COLO668 (cell line): Measurements from ENCODE around the gene MXD3.
"Not testable (repeated sequence)": the region's sequence is repeated elsewhere in the genome, so short reads cannot be mapped to it uniquely, and the experiment has no call there.

Source experiments
- DNase-seq: peaks from one replicate; lab custom pipeline; 2025; ENCODE audit not compliant: unreplicated experiment; lab: John Stamatoyannopoulos, UW

Gene MXD3

DNA sequence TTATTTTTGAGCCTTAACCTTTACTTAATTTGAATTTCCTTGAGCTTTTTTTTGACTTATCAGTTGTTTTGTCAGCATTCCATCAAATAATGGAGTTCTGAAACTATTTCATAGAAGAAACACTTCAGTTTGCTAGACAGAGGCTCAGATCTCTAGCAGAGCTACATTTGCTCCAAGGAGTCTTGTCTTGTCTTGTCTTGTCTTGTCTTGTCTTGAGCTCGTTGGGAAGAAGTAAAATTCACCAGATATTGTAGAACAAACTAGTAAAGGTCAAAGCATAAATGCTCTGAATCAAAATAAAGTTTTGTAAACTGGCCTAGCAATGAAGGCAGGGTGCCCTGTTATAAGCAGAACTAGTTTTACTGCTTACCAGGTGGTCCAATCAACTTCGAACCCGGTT is 41.7 kb downstream of the MXD3 start:
- DNase-seq = no peak

DNA sequence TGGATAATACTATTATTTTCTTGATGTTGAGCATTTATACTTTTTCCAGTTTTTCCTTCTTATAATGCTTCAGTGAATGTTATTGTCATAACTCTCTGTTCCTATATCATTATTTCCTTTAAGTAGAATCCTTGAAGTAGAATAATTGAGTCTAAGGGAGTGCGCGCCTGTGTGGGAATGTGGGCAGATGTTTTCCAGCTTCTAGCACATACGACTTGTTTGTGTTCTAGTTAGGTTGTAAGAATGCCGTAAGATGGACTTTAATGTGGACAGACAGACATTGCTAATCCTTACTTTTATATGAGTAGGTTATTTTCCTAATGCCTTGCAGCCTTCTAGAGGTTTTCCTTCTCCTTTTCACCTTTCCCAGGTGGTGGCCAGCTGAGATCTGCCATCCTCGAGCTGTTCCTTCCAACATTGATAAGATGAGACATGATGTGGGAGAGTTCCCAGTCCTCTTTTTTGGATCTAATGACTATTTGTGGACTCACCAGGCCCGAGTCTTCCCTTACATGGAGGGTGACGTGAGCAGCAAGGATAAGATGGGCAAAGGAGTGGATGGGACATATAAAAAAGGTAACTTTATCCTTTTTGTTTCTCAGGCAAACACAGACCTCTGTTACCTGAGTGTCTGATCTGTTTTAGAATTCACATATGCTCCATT is 42.3 kb downstream of the MXD3 start:
- no peak for DNase-seq

DNA sequence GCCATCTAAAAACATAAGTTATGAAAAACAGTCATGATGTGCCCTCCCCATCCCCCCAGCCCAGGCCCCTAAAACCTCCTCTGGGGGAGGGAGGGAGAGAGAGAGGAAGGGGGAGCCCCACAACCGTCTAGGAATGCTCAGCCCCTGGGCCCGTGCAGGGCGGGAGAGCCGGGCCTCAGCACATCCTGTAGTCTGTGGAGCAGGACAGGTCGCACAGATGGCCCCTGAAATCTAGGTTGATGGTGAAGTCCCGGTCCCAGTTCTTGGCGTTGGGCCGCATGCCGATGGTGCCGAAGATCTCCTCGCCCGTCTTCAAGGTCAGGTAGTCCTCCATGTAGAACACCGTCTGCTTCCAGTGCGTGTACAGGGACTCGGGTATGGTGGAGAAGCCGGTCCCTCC is 46.3 kb downstream of the MXD3 start:
- DNase-seq = no peak

- no peak for DNase-seq
Measured at GRCh38 chr5:177264178-177264577, 47.5 kb downstream of the MXD3 start.

GRCh38 chr5:177261510-177261909 is 50.2 kb downstream of the MXD3 start:
- DNase-seq = no peak

- DNase-seq = no peak
Measured at GRCh38 chr5:177260961-177261360, 50.7 kb downstream of the MXD3 start.

- DNase-seq = not testable (repeated sequence)
Measured at GRCh38 chr5:177258711-177259110, 53.0 kb downstream of the MXD3 start.
